Activated T-cell treated with anti-CD3 and anti-CD28 coated beads for 24 hours (primary cell): Measurements from ENCODE around the gene SERINC2.
"Not testable (repeated sequence)": the region's sequence is repeated elsewhere in the genome, so short reads cannot be mapped to it uniquely, and the experiment has no call there.

Source experiments
- DNase-seq: peaks from one replicate; pipeline ENCODE4 v3.0.0-alpha.2; 2020; ENCODE audit warnings: low read depth

The SERINC2 gene

DNA sequence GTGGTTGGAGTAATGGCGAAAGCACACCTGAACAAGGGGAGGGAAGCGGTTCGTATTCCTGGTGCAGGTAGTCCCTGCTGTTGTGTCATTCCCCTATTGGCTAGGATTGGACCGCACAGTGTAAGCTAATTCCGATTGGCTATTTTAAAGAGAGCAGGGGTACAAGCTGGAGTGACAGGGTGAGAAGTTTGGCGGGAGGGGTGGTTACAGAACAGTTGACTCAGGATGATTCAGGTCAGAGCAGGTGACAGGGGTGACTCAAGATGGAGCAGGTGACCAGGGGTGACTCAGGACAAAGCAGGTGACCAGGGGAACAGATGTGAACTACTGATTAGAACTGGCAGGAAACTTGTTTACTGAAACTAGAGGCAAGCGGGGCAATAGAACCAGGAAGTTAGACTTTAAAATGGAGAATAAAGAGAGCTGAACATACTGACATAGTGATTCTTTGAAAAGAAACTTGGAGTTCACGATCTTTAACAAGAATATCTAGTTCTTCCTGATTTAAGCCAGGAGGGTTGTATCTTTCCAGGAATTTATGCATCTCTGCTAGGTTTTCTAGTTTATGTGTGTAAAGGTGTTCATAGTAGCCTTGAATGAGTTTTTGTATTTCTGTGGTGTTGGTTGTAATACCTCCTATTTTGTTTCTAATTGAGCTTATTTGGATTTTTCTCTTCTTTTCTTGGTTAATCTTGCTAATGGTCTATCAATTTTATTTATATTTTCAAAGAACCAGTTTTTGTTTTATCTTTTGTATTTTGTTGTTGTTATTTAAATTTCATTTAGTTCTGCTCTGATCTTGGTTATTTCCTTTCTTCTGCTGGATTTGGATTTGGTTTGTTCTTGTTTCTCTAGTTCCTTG is 58.7 kb downstream of the SERINC2 start:
- not testable (repeated sequence) for DNase-seq

DNA sequence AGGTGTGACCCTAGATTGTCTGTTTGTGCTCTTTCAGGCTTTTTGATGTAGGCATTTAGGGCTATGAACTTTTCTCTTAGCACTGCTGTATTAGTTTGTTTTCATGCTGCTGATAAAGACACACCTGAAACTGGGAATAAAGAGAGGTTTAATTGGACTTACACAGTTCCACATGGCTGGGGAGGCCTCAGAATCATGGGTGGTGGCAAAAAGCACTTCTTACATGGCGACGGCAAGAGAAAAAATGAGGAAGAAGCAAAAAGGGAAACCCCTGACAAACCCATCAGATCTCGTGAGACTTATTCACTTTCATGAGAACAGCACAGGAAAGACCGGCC is 59.3 kb downstream of the SERINC2 start:
- DNase-seq: not testable (repeated sequence)

- not testable (repeated sequence) for DNase-seq
Observed at GRCh38 chr1:31472673-31473072, 59.7 kb downstream of the SERINC2 start.

DNA sequence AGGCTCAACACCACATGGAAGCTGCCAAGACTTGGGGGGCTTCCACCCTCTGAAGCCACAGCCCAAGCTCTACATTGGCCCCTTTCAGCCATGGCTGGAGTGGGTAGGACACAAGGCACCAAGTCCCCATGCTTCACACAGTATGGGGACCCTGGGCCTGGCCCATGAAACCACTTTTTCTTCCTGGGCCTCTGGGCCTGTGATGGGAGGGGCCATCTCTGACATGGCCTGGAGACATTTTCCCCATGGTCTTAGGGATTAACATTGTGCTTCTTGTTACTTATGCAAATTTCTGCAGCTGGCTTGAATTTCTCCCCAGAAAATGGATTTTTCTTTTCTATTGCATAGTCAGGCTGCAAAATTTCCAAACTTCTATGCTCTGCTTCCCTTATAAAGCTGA is 60.5 kb downstream of the SERINC2 start:
- DNase-seq: not testable (repeated sequence)

DNA sequence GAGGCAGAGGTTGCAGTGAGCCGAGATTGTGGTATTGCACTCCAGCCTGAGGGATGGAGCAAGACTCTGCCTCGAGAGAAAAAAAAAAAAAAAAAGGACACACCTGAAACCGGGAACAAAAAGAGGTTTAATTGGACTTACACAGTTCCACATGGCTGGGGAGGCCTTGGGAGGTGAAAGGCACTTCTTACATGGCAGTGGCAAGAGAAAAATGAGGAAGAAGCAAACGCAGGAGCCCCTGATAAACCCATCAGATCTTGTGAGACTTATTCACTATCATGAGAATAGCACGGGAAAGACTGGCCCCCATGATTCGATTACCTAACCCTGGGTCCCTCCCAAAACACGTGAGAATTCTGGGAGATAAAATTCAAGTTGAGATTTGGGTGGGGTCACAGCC is 61.6 kb downstream of the SERINC2 start:
- DNase-seq: not testable (repeated sequence)

- DNase-seq: no peak
Observed at GRCh38 chr1:31476891-31477846, 64.2 kb downstream of the SERINC2 start.

DNA sequence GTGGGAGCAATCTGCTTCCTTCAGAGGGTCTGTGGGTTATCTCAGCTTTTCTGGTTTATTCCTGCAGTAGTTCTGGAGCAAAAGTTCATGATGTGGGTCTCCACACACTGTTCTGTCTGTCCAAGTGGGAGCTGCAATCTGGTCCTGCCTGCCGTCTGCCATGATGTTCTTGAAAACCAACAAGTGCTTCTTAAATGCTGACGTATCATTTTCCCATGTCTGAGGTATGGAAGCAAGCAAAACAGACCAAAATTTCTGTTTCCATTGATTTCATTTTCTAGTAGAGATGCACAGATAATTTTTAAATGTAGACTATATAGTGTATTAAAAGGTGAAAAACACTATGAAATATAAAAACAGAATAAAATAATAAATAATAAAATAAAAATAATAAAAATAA is 65.2 kb downstream of the SERINC2 start:
- DNase-seq: no peak

DNA sequence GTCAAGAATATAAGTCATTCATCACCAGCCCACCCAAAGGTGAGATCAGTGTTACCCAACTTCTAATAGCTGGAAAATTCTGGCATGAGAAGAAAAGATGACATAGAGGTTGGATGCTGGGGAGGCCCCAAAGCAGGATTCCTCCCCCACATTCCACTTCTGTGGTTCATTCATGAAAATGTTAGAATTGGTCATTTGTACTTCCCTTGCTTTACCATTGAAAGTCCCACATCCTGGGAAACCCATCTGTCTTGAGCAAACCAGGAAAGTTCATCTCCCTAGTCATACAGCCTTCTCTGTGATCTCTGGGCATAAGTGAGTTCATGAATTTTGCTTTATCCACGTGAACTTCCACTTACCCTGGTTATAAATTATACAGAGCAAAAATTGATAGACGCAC is 66.8 kb downstream of the SERINC2 start:
- no peak for DNase-seq

DNA sequence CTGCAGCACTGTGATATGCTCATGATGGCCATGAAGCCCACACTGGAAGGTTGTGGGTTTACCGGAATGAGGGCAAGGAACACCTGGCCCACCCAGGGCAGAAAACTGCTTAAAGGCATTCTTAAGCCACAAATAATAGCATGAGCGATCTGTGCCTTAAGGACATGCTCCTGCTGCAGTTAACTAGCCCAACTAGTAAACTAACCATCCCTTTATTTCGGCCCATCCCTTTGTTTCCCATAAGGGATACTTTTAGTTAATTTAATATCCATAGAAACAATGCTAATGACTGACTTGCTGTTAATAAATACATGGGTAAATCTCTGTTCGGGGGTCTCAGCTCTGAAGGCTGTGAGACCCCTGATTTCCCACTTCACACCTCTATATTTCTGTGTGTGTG is 67.4 kb downstream of the SERINC2 start:
- not testable (repeated sequence) for DNase-seq

GRCh38 chr1:31482482-31483011 is 69.5 kb downstream of the SERINC2 start:
- DNase-seq: no peak

- no peak for DNase-seq
Observed at GRCh38 chr1:31483012-31483946, 70.3 kb downstream of the SERINC2 start.
